ENCODE measurements around the gene STX2.

The STX2 gene

GRCh38 chr12:130832561-130833209, 6.4 kb downstream of the STX2 start:
- no peaks in the 10 kb centered on the region for H4K20me1 ChIP-seq (ENCODE audit: insufficient read depth, low read length)
- H3K79me2 ChIP-seq (ENCODE audit: low read length) = no peaks in the 10 kb centered on the region
- H3K9ac ChIP-seq (ENCODE audit: low read length) = no peak overlapping the region
- TF ChIP-seq EZH2phosphoT487 (IDR thresholded peaks at IDR 0.05; ENCODE audit: low read length) = no peak
- no peak for TF ChIP-seq CTCF (IDR thresholded peaks at IDR 0.05; ENCODE audit: low read length)
- no peak for TF ChIP-seq EZH2 (optimal IDR thresholded peaks at IDR 0.05; ENCODE audit: low read depth, low read length)
- DNase-seq = no peak
- H3K36me3 ChIP-seq (replicated peaks; ENCODE audit: insufficient read depth, low read length) = no peaks in the 10 kb centered on the region
- no peaks in the 10 kb centered on the region for H3K9me2 ChIP-seq (replicated peaks; ENCODE audit: insufficient read depth, low read length)
- H3K27ac ChIP-seq (ENCODE audit: low read length) = no peak overlapping the region
- H3K4me2 ChIP-seq (ENCODE audit: low read depth, low read length) = no peak overlapping the region
- no peaks in the 10 kb centered on the region for H3K27me3 ChIP-seq (replicated peaks; ENCODE audit: insufficient read depth, low read length)
- H3K4me1 ChIP-seq (ENCODE audit: low read length) = no peaks in the 10 kb centered on the region
- H3K9me3 ChIP-seq (replicated peaks; ENCODE audit: insufficient read depth, low read length) = no peaks in the 10 kb centered on the region
- no peak overlapping the region for H3K4me3 ChIP-seq (ENCODE audit: low read length)
- no peaks in the 10 kb centered on the region for H3F3A ChIP-seq (ENCODE audit: insufficient read depth, low read length)
- no peak overlapping the region for H2AFZ ChIP-seq (ENCODE audit: low read length)

- H3K4me2 ChIP-seq (ENCODE audit: low read depth, low read length) = no peak overlapping the region
- H3K27ac ChIP-seq (ENCODE audit: low read length) = no peak overlapping the region
- no peaks in the 10 kb centered on the region for H3K79me2 ChIP-seq (ENCODE audit: low read length)
- H3K4me1 ChIP-seq (ENCODE audit: low read length) = no peaks in the 10 kb centered on the region
- H3K27me3 ChIP-seq (replicated peaks; ENCODE audit: insufficient read depth, low read length) = no peaks in the 10 kb centered on the region
- no peaks in the 10 kb centered on the region for H3K9me3 ChIP-seq (replicated peaks; ENCODE audit: insufficient read depth, low read length)
- H2AFZ ChIP-seq (ENCODE audit: low read length) = no peak overlapping the region
- no peaks in the 10 kb centered on the region for H4K20me1 ChIP-seq (ENCODE audit: insufficient read depth, low read length)
- 0 out of 2 replicates have a peak, but pooled peaks cover 3% of the 10 kb centered on the region for H3F3A ChIP-seq (ENCODE audit: insufficient read depth, low read length)
- no peak overlapping the region for H3K9ac ChIP-seq (ENCODE audit: low read length)
- no peaks in the 10 kb centered on the region for H3K9me2 ChIP-seq (replicated peaks; ENCODE audit: insufficient read depth, low read length)
- TF ChIP-seq EZH2phosphoT487 (IDR thresholded peaks at IDR 0.05; ENCODE audit: low read length) = no peak
- TF ChIP-seq CTCF (IDR thresholded peaks at IDR 0.05; ENCODE audit: low read length) = no peak
- no peak for TF ChIP-seq EZH2 (optimal IDR thresholded peaks at IDR 0.05; ENCODE audit: low read depth, low read length)
- no peak overlapping the region for H3K4me3 ChIP-seq (ENCODE audit: low read length)
- no peak for DNase-seq
- H3K36me3 ChIP-seq (replicated peaks; ENCODE audit: insufficient read depth, low read length) = no peaks in the 10 kb centered on the region
Measured at GRCh38 chr12:130831876-130832405, 7.1 kb downstream of the STX2 start.

- Histone ChIP-seq H3K9me3 (replicated peaks; ENCODE audit: insufficient read depth, low read length) (no peaks in the 10 kb centered on the region), H3K27ac (ENCODE audit: low read length) (no peak overlapping the region), H3K4me3 (ENCODE audit: low read length) (no peak overlapping the region), H3K9ac (ENCODE audit: low read length) (no peak overlapping the region), H3K4me2 (ENCODE audit: low read depth, low read length) (no peak overlapping the region), H3K4me1 (ENCODE audit: low read length) (no peaks in the 10 kb centered on the region), H3K36me3 (replicated peaks; ENCODE audit: insufficient read depth, low read length) (no peaks in the 10 kb centered on the region), H3F3A (ENCODE audit: insufficient read depth, low read length) (0 out of 2 replicates have a peak, but pooled peaks cover 3% of the 10 kb centered on the region), H3K27me3 (replicated peaks; ENCODE audit: insufficient read depth, low read length) (no peaks in the 10 kb centered on the region), H4K20me1 (ENCODE audit: insufficient read depth, low read length) (no peaks in the 10 kb centered on the region), H2AFZ (ENCODE audit: low read length) (no peak overlapping the region), H3K9me2 (replicated peaks; ENCODE audit: insufficient read depth, low read length) (no peaks in the 10 kb centered on the region), H3K79me2 (ENCODE audit: low read length) (peaks cover under 1% of the 10 kb centered on the region; the same call in 1 of the 2 replicates)
- TF ChIP-seq EZH2phosphoT487 (IDR thresholded peaks at IDR 0.05; ENCODE audit: low read length) = no peak
- no peak for TF ChIP-seq EZH2 (optimal IDR thresholded peaks at IDR 0.05; ENCODE audit: low read depth, low read length)
- no peak for TF ChIP-seq CTCF (IDR thresholded peaks at IDR 0.05; ENCODE audit: low read length)
- no peak for DNase-seq
Measured at GRCh38 chr12:130831246-130831645, 7.8 kb downstream of the STX2 start.
